HL-60 (cell line): ENCODE data around the gene WNT7A.

Experiments used
- CTCF ChIP-seq: IDR thresholded peaks from one replicate; pipeline ENCODE4 v1.5.1; 2011; ENCODE audit warnings: low read length, control low read depth, inconsistent platforms; ENCODE audit not compliant: insufficient read depth
- GABPA ChIP-seq: IDR thresholded peaks from 2 replicates; pipeline ENCODE4 v1.6.1; 2012; ENCODE audit warnings: low read depth
- POLR2AphosphoS5 ChIP-seq: IDR thresholded peaks from 2 replicates; pipeline ENCODE4 v1.6.1; 2012; ENCODE audit warnings: low read depth
- SPI1 ChIP-seq: IDR thresholded peaks from 2 replicates; pipeline ENCODE4 v1.6.1; 2012; ENCODE audit warnings: low read depth, mild to moderate bottlenecking, borderline replicate concordance

- TF ChIP-seq SPI1 (no peak), CTCF (no peak), POLR2AphosphoS5 (no peak), GABPA (no peak)
These were observed 106.8 kb downstream of the WNT7A start for GRCh38 chr3:13772885-13773745.
